Lower leg skin (tissue), 4 donors: ENCODE results near the gene PA2G4. TPM values are rescaled to one million over a fixed set of nuclear protein-coding genes. Genes with fewer than 3 reads are reported as not detected.

Source experiments
- DNase-seq, 2 donors: peaks; one replicate each; pipeline ENCODE4 v3.0.0-alpha.2; 2019; ENCODE audit warnings: low spot score in 2 of 2
- H3K4me3 ChIP-seq: fragments of 200-600 bp; sonication (generic); 2 replicates; pipeline ENCODE4 v1.5.1; 2017; ENCODE audit warnings: mild to moderate bottlenecking, low read depth; ENCODE audit not compliant: poor library complexity, severe bottlenecking
- POLR2A ChIP-seq, 2 donors: fragments of 450-650 bp; IDR thresholded peaks; one replicate each; pipeline ENCODE4 v1.6.1; 2016 to 2017; ENCODE audit warnings: antibody characterized with exemption in 2 of 2, mild to moderate bottlenecking in 1 of 2, moderate library complexity in 1 of 2
- WGBS, 2 donors: methylation state at CpG; one replicate each; pipeline ENCODE4 v1.1.5; 2018; 5-methylcytosine and 5-hydroxymethylcytosine counted together
- intact Hi-C: fragments of 100-400 bp; cut with DNase I; formaldehyde crosslinking; loops from one replicate; pipeline ENCODE4 v1.15.0; 2023; ENCODE audit warnings: low total_unique reads
- total RNA-seq, 4 donors: library from RNA; depleted of rRNA; stranded (reverse); fragments of >200 nt; gene quantifications; one replicate each; pipeline ENCODE4 v1.1.0, GENCODE V29; 2016
- TF ChIP-seq, protein P1 (sequence below), 3 donors: fragments of 450-650 bp; IDR thresholded peaks; one replicate each; pipeline ENCODE4 v1.5.1; 2016; ENCODE audit warnings: antibody characterized with exemption in 3 of 3, mild to moderate bottlenecking in 3 of 3, moderate library complexity in 2 of 3

PA2G4 gene
- total RNA-seq, 4 donors from 2014 or later = 118 to 201 (median 130) TPM

DNA sequence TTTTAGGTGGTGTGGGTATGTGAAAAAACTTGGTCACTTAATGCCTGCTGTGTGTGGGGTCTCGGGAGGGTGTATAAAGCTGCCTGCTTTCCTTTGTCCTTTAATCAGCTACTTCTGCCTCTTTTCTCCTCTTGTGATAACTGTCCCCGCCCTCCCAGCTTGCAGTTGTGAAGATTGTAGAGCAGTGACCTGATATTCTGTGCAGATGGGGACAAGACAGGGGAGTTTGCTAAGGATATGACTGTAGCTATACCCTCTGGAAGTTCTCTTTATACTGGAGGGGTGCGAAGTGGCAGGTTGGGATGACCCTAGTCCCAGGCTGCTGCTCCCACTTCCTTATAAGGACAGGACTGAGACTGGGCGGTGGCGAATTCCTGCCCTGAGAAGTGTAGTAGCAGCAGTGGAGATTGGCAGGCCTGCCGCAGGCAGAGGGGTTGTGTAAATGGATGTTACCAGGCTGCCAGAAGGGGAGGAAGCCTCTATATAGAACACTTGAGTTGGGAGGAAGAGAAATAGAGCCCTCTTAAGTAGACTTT is 54.6 kb downstream of the PA2G4 start:
- 0% methylated on average over 6 of the region's 6 CpGs for WGBS, 2 donors
- peak; percentile 88 to 97 for DNase-seq
- TF ChIP-seq, protein P1, sequence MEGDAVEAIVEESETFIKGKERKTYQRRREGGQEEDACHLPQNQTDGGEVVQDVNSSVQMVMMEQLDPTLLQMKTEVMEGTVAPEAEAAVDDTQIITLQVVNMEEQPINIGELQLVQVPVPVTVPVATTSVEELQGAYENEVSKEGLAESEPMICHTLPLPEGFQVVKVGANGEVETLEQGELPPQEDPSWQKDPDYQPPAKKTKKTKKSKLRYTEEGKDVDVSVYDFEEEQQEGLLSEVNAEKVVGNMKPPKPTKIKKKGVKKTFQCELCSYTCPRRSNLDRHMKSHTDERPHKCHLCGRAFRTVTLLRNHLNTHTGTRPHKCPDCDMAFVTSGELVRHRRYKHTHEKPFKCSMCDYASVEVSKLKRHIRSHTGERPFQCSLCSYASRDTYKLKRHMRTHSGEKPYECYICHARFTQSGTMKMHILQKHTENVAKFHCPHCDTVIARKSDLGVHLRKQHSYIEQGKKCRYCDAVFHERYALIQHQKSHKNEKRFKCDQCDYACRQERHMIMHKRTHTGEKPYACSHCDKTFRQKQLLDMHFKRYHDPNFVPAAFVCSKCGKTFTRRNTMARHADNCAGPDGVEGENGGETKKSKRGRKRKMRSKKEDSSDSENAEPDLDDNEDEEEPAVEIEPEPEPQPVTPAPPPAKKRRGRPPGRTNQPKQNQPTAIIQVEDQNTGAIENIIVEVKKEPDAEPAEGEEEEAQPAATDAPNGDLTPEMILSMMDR (IDR thresholded peaks at IDR 0.05) = no peak
- no peak for TF ChIP-seq POLR2A (IDR thresholded peaks at IDR 0.05)
- H3K4me3 ChIP-seq = peak overlapping the region; percentile 80
- intact Hi-C loops = loop anchor here (2.0 kb wide), 1 partner anchor 30 kb away; the partner anchor contains the start of gene ESYT1

GRCh38 chr12:56159482-56160192 is 55.3 kb downstream of the PA2G4 start:
- DNase-seq = no peak
- TF ChIP-seq, protein P1 (IDR thresholded peaks at IDR 0.05) = no peak
- TF ChIP-seq POLR2A (IDR thresholded peaks at IDR 0.05) = no peak
- 19 to 24% methylated on average over 8 of the region's 8 CpGs for whole genome bisulfite sequencing, 2 donors
- H3K4me3 ChIP-seq = peak overlapping the region; percentile 80
- intact Hi-C loops = loop anchor here (2.0 kb wide), 1 partner anchor 31 kb away; the partner anchor contains the start of gene ESYT1

DNA sequence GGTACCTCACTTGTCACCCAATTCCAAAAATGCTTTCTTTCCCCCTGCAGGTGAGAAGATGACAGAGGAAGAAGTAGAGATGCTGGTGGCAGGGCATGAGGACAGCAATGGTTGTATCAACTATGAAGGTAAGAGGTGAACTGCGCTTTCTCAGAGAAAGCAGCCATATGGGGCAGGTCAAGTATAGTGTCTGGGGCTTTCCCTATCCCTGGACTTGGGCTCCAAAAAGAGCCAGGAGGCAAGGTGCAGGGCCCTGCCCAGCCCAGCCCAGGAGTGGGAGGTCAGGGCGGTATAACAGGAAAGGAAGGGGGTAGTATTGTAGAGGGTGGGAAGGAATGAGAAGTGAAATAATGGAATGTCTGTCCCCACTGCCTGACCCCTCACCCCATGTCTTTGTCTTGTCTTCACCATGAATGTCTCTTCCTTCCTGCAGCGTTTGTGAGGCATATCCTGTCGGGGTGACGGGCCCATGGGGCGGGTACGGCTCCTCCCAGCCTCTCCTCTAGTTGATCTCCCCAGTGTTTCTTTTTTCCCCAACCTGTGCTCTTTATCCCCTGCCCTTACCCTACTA is 55.9 kb downstream of the PA2G4 start:
- intact Hi-C loops = no loop called here
- H3K4me3 ChIP-seq = peak overlapping the region; percentile 80
- no peak for DNase-seq
- no peak for TF ChIP-seq POLR2A (IDR thresholded peaks at IDR 0.05)
- TF ChIP-seq, protein P1 (IDR thresholded peaks at IDR 0.05) = no peak
- WGBS, 2 donors = 24 to 33% methylated on average over 7 of the region's 7 CpGs

GRCh38 chr12:56160894-56161689 is 56.7 kb downstream of the PA2G4 start:
- intact Hi-C loops = no loop called here
- TF ChIP-seq, protein P1 (IDR thresholded peaks at IDR 0.05) = no peak
- TF ChIP-seq POLR2A (IDR thresholded peaks at IDR 0.05) = no peak
- 74 to 78% methylated on average over 11 of the region's 11 CpGs for WGBS, 2 donors
- H3K4me3 ChIP-seq = no peak overlapping the region
- DNase-seq = no peak

- TF ChIP-seq, protein P1 (IDR thresholded peaks at IDR 0.05) = no peak
- TF ChIP-seq POLR2A (IDR thresholded peaks at IDR 0.05) = no peak
- WGBS, 2 donors = 73 to 79% methylated on average over 10 of the region's 10 CpGs
- no peak overlapping the region for H3K4me3 ChIP-seq
- DNase-seq = no peak
- intact Hi-C loops = no loop called here
Measured at GRCh38 chr12:56161690-56162351, 57.5 kb downstream of the PA2G4 start.
